Stimulated activated CD4-positive, alpha-beta T cell treated with anti-CD3 and anti-CD28 coated beads, Interleukin-12 subunit alpha, Interleukin-12 subunit beta, amount 100 ng/mL, for 24 hours (primary cell): ENCODE measurements around the gene ANAPC13.

ENCODE experiments used
- DNase-seq, 2 experiments: peaks; one replicate each; pipeline ENCODE4 v3.0.0-alpha.2; 2020; ENCODE audit warnings: low read depth in 2 of 2

The ANAPC13 gene

DNA sequence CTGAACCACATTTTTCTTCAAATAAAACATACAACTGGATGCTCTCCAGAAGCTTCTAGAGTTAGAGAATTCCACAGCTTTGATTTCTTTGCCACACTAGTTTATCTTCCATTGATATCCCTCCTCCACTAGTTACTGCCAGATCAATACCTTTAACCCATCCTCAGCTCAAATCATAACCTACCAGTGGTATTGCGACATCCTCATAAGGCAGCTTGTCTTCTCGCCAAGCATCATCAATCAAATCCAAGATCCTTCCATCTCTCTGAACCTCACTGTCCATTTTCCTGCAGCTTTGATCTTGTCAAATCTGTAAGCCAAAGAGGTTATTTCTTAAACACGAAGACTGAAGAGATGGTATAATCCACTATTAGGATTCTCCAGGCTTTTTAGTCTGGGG lies 3.2 kb downstream of the ANAPC13 start:
- no peak for DNase-seq

DNA sequence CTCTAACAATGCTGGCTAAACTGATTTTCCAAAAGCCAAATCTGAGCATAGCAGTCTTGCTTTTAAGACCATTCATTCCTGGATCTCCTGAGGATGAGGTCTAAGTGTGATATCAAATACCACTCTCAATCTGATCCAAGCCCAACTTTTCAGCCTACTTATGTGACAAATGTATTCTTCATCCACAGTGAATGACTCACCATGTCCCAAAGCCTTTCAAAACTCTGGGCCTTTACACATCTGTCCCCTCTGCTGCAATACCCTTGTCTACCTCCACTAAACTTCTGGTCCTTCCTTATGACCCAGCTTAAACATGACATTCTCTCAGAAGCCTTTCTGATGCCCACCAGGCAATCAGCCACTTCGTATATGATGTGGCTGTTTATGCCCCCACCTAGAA lies 4.6 kb downstream of the ANAPC13 start:
- DNase-seq: no peak

DNA sequence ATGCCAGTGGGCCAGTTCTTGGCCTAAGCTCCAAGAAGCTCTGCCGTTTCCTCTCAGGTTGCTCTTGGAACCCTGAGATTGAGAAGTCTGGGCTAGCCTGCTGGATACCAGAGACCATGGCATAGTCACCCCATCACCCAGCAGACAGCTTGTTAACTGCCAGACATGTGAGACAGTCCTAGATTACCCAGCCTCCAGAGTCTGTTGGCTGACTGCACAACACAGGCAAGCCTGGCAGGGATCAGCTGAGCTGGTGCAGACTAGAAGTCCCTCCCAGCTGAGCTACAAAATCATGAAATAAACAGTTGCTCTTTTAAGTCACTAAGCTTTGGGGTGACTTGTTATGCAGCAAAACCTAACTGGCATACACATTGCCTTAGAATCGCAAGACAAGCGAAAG lies 5.2 kb downstream of the ANAPC13 start:
- DNase-seq: no peak

DNA sequence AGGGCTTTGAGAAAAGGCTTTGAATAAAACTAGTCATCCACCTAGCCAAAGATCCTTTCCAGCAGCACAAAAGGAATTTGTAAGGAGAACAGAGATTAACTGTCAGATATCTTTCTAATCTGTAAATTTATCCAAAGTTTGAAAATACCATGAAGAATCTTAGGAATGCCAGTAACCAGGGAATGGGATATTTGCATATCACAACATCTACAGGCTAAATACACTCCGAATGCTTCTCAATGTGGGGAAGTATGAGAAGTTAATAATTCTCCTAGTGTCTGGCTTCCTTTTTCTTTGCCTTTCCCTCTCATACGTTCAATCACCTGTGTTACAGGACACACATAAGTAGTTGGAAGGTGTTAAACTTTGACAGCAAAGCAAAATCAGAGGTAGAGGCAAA lies 7.8 kb downstream of the ANAPC13 start:
- no peak for DNase-seq

- no peak for DNase-seq
These were observed 8.8 kb downstream of the ANAPC13 start for GRCh38 chr3:134477002-134477401.

GRCh38 chr3:134476306-134476705 lies 9.5 kb downstream of the ANAPC13 start:
- no peak for DNase-seq

DNA sequence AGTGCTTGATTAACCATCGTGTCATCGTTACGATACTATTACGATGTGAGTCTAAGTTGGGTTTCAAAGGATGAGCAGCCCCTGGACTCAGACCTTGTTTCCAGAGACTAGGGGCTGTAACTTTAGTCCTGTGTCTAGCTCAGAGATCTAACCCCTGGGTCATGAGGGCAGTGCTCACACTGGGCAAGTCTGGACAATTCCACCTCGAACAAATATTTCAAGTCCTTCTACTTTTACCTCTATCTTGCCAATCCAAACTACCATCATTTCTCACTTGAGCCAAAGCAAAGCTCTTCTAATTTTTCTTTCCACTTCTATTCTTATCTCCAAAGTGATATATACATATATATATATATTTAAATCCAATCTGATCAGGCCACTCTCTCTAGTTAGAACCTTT lies 10.8 kb downstream of the ANAPC13 start:
- DNase-seq: no peak

- DNase-seq: peak; percentile 52 to 78
These were observed 11.8 kb downstream of the ANAPC13 start for GRCh38 chr3:134473868-134474546.

- no peak for DNase-seq
These were observed 13.0 kb downstream of the ANAPC13 start for GRCh38 chr3:134472831-134473230.

- no peak for DNase-seq
These were observed 14.1 kb downstream of the ANAPC13 start for GRCh38 chr3:134471521-134472193.

DNA sequence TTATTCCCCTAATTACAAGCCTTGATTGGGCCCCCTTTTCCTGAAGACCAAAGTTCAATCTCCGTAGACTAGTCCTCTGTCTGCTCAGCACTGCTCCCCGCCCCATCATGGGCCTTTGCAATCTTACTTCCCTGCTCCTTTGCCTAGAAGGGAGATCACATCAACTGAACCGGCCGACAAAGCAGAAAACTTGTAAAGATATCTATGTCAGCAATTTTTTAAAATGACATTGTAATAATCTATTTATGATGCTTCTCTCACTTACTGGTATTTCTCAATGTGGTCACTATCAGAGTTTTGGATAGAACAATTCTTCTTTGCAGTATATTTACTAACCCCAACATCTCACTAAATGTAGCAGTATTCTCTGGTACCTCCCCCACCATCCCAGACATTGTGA lies 17.3 kb downstream of the ANAPC13 start:
- DNase-seq: no peak

- DNase-seq: no peak
These were observed 19.5 kb downstream of the ANAPC13 start for GRCh38 chr3:134466331-134466730.

DNA sequence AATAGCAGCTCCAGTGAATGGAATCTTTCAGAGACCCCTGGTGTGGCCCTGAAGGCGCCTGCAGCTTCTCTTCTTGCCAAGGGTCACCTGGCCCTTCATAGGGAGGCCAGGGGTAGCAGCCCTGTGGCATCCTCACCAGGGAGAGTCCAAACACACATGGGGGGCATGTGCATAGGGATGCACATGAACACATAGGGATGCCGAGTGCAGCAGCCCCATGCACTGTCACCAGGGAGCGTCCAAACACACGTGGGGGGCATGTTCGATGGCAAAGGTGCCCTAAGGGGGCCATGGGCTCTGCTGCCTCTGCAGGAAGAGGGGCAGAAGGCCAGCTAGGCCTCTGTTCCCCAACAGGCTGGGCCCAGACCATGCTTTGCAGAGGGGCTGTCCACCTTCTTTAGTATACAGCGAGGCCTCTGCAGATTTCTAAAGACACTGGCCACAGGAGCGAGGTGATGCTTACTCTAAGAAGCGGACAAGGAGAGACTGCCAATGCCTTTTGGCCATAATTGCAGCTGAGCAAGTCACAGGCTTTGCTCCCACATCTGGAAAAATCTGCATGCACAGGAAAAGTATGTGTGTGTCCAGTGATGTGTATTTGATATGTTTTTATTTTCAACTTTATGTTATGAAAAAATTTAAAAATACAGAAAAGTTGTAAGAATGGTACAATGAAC lies 21.0 kb downstream of the ANAPC13 start:
- no peak for DNase-seq

DNA sequence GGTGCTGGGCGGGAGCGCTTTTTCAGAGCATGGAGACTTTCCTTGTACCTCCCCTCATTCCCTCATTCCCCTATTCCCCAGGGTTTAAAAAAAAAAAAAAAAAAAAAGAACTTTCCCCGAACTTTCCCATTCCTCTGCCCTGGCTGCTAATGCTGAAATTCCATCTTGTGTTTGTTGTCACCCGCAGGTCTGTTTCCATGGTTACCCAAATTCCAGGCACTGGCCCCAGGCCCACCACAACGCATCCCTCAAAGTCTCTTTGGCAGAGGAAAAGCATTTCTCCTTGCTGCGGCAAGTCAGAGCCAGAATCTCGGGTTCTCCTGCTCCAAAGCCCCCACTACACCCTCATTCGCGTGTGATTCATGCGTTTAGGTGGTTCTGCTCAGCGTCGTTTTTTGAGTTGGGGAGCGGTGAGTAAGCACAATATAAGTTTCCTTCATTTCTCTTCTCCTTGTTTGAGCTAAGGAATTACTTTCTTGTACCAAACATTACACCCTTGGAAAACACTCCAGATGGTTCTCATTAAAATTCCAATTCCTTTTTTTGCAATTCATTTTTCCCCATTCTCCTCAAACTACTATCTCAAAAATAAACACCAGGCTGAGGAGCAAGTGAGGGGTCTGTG lies 21.6 kb downstream of the ANAPC13 start:
- no peak for DNase-seq

GRCh38 chr3:134463676-134464063 lies 22.1 kb downstream of the ANAPC13 start:
- DNase-seq: no peak

DNA sequence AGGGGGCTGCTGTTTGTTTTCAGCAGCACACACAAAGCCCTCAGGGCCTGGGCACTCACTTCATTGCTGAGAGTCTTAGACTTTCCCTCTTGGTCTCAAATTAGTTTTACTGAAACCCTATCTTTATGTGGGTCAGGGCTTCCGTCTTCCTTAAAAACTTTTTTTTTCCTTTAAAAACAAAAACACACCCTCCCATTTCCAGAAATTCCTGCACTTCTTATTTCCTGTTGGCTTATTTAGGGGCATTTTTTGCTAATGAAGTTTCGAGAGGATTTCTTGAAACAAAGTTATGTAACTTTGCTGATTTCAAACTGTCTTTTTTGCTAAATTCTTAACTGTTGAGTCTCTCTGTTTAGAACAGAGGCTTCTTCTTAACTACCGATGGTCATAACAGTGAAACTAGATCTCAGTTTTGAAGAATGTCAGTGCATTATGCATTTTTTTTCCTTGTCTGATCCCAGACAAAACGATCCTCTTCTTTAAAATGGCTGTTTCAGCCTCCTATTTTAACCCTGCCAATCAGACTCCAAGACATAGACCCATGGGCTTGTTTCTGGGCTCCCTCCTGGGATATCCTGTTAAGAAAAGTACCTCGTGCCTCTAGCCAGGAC lies 23.3 kb downstream of the ANAPC13 start:
- DNase-seq: no peak

DNA sequence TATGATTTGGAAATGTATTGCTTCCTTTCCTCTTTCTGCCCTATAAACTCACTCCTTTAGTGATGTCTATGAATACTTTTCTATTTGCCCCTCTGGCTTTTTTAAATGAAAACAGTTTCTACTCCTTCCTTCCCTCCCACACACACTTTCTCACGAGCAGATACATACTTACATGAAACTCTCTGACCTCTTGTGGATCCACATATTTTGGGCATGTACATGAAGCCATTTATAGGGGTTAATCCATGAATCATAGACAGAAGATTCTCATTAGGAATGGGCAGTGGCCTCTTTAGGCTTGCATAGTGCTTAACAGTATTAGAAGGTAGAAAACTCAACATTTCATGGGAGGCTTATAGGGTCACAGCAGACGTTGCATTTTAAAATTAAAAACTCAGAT lies 24.8 kb downstream of the ANAPC13 start:
- DNase-seq: no peak

GRCh38 chr3:134459562-134459961 lies 26.2 kb downstream of the ANAPC13 start:
- no peak for DNase-seq

DNA sequence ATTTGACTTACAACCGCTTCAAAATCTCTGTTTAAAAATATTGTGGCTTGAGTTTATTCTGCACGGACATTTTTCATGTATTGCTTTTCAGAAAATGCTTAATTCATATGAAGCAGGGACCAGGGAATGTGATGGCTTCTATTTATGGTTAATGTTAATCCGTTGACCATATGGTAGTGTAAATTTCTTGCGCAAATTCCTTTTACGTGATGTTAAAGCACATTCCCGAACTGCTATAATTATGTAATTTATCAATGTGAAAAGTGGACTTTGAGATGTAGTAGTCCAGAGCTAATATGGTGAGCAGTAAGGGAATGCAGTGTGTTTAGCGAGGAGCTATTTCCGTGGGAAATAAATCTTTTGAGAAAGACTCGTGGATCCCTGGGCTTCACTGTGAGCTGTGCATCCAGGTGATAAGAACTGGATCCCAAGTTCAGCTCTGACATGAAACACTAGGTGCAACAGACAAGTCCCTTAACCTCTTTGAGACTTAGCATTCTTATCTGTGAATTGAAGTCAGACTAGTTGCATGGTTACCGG lies 27.3 kb downstream of the ANAPC13 start:
- DNase-seq: no peak

GRCh38 chr3:134457376-134458074 lies 28.3 kb downstream of the ANAPC13 start:
- no peak for DNase-seq

DNA sequence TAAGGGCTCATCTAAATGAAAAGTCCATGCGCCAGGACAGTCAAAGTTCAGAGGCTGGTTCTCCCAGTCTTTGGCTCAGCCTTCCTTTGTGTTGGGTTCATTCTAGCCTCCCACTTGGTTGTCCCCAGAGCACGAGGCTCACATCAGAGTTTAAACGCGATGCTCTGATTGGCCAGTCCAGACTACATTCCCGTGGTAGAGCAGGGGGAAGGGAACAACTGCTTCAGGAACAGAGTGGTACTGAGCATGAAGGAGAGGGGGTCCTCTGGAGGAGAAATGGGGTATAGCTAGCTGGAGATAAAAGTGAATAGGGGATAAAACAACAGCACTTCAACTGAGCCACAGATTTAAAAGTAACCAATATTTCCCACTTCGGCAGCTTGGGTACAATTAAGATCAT lies 32.2 kb downstream of the ANAPC13 start:
- DNase-seq: no peak
